GM12878 (cell line): Measurements from ENCODE around the gene SNX13. TPM values are rescaled to one million over a fixed set of nuclear protein-coding genes. Genes with fewer than 3 reads are reported as not detected.

Experiments used
- ATAC-seq: fragments of 200-7000 bp; cut with Tn5 transposase; 3 replicates; pipeline ENCODE4 v1.9.1; 2020; ENCODE audit warnings: mild to moderate bottlenecking, moderate library complexity
- BruUV-seq: library from RNA; stranded (reverse); fragments of 400-500 nt; replicated peaks from 2 replicates; lab custom pipeline; 2021; lab: Mats Ljungman, UMichigan
- CTCF ChIA-PET: fragments of 300-600 bp; sonication (Branson Sonifier 250); formaldehyde crosslinking; extraction: SDS; loops from one replicate; lab custom pipeline; 2021; ENCODE audit warnings: inconsistent platforms; lab: Yijun Ruan, JAX
- POLR2A ChIA-PET: fragments of 350-600 bp; formaldehyde crosslinking; extraction: SDS; loops from one replicate; lab custom pipeline; 2021; ENCODE audit warnings: inconsistent platforms; lab: Charles Lee
- RAD21 ChIA-PET: fragments of 300-600 bp; sonication (Branson Sonifier 250); formaldehyde crosslinking; loops from one replicate; lab custom pipeline; 2023; ENCODE audit warnings: antibody characterized with exemption; ENCODE audit not compliant: unreplicated experiment; lab: Charles Lee
- SMC1A ChIA-PET: fragments of 300-600 bp; sonication (Branson Sonifier 250); formaldehyde crosslinking; loops from one replicate; lab custom pipeline; 2023; ENCODE audit not compliant: unreplicated experiment, uncharacterized antibody; lab: Charles Lee
- DNase-seq: peaks from one replicate; pipeline ENCODE4 v3.0.0-alpha.2; 2011; ENCODE audit warnings: low read depth, low spot score
- FAIRE-seq: peaks from 3 replicates; lab custom pipeline; 2011; peaks lifted over from hg19 to GRCh38; lab: Jason Lieb, UNC
- H2AFZ ChIP-seq: 2 replicates; pipeline ENCODE4 v1.6.0; 2011; ENCODE audit warnings: low read depth, low read length, control low read depth; ENCODE audit not compliant: control insufficient read depth
- H3K27ac ChIP-seq: 2 replicates; pipeline ENCODE4 v1.5.1; 2011; ENCODE audit warnings: control low read depth; ENCODE audit not compliant: control insufficient read depth, insufficient read depth
- H3K27me3 ChIP-seq, 2 experiments: replicated peaks in 1 of 2; 2 replicates each; pipeline versions ENCODE4 v1.6.0 to v1.6.1; 2011; ENCODE audit warnings: low read length in 1 of 2; ENCODE audit not compliant: control insufficient read depth in 2 of 2, insufficient read depth in 2 of 2
- H3K36me3 ChIP-seq, 2 experiments: 2 replicates each; pipeline ENCODE4 v1.5.1; 2011; ENCODE audit warnings: low read length in 1 of 2; ENCODE audit not compliant: control insufficient read depth in 2 of 2, insufficient read depth in 2 of 2
- H3K4me1 ChIP-seq: 2 replicates; pipeline ENCODE4 v1.6.1; 2011; ENCODE audit warnings: mild to moderate bottlenecking, low read length, moderate library complexity, mixed read lengths; ENCODE audit not compliant: control insufficient read depth, insufficient read depth
- H3K4me2 ChIP-seq: 2 replicates; pipeline ENCODE4 v1.6.0; 2011; ENCODE audit warnings: control low read depth; ENCODE audit not compliant: control insufficient read depth, insufficient read depth
- H3K4me3 ChIP-seq: fragments of 200-600 bp; sonication (generic); 2 replicates; pipeline ENCODE4 v1.5.1; 2016
- H3K79me2 ChIP-seq: 2 replicates; pipeline ENCODE4 v1.6.0; 2011; ENCODE audit warnings: low read length; ENCODE audit not compliant: control insufficient read depth, insufficient read depth
- H3K9ac ChIP-seq: 2 replicates; pipeline ENCODE4 v1.8.0; 2011; ENCODE audit warnings: low read length, control low read depth, mixed read lengths; ENCODE audit not compliant: control insufficient read depth, insufficient read depth
- H3K9me3 ChIP-seq: replicated peaks from 3 replicates; pipeline ENCODE4 v1.5.1; 2011; ENCODE audit warnings: mild to moderate bottlenecking, low read length; ENCODE audit not compliant: control insufficient read depth, insufficient read depth
- H4K20me1 ChIP-seq: 2 replicates; pipeline ENCODE4 v1.6.0; 2011; ENCODE audit not compliant: control insufficient read depth, insufficient read depth
- ASH2L ChIP-seq: fragments of 300-600, 200-600 bp; sonication (generic); IDR thresholded peaks from 2 replicates; pipeline ENCODE4 v1.6.1; 2017; ENCODE audit warnings: low read depth, mild to moderate bottlenecking, borderline replicate concordance
- CBX5 ChIP-seq: sonication (generic); IDR thresholded peaks from 2 replicates; pipeline ENCODE4 v1.6.1; 2016; ENCODE audit warnings: low read depth, moderate library complexity, mild to moderate bottlenecking, inconsistent platforms
- FOXK2 ChIP-seq: fragments of 450-650 bp; IDR thresholded peaks from 2 replicates; pipeline ENCODE4 v1.6.1; 2017; ENCODE audit warnings: mild to moderate bottlenecking, moderate library complexity
- GABPA ChIP-seq: IDR thresholded peaks from 2 replicates; pipeline ENCODE4 v1.6.1; 2014; ENCODE audit warnings: antibody characterized with exemption, low read depth, mild to moderate bottlenecking, inconsistent platforms
- IRF4 ChIP-seq: IDR thresholded peaks from 2 replicates; pipeline ENCODE4 v1.6.1; 2011; ENCODE audit warnings: low read depth, low read length
- MTA2 ChIP-seq: fragments of 450-650 bp; IDR thresholded peaks from 2 replicates; pipeline ENCODE4 v1.6.1; 2016; ENCODE audit warnings: low read depth, mild to moderate bottlenecking, moderate library complexity
- NFXL1 ChIP-seq: fragments of 450-650 bp; IDR thresholded peaks from 2 replicates; pipeline ENCODE4 v1.6.1; 2017; ENCODE audit warnings: antibody characterized with exemption, mild to moderate bottlenecking, borderline replicate concordance
- NR2C1 ChIP-seq: fragments of 450-650 bp; IDR thresholded peaks from 2 replicates; pipeline ENCODE4 v1.6.1; 2017; ENCODE audit warnings: antibody characterized with exemption, mild to moderate bottlenecking, moderate library complexity
- RFX5 ChIP-seq: IDR thresholded peaks from 2 replicates; pipeline ENCODE4 v1.6.1; 2011; ENCODE audit warnings: low read depth, low read length, improper control_type of control experiment
- SMAD1 ChIP-seq: fragments of 450-650 bp; IDR thresholded peaks from 2 replicates; pipeline ENCODE4 v1.6.1; 2018; ENCODE audit warnings: mild to moderate bottlenecking, low read depth; ENCODE audit not compliant: partially characterized antibody
- SMAD5 ChIP-seq: IDR thresholded peaks from 2 replicates; pipeline ENCODE4 v1.6.1; 2016; ENCODE audit warnings: antibody characterized with exemption, low read depth
- SMC3 ChIP-seq: IDR thresholded peaks from 2 replicates; pipeline ENCODE4 v1.6.1; 2011; ENCODE audit warnings: low read length, improper control_type of control experiment, borderline replicate concordance
- SUZ12 ChIP-seq: fragments of 200-600 bp; sonication (generic); IDR thresholded peaks from one replicate; pipeline ENCODE4 v1.6.1; 2018; ENCODE audit warnings: antibody characterized with exemption, mild to moderate bottlenecking; ENCODE audit not compliant: unreplicated experiment
- WGBS: methylation state at CpG from one replicate; pipeline ENCODE4 v1.1.6; 2016; ENCODE audit warnings: low lambda C conversion rate; ENCODE audit not compliant: insufficient replicate concordance, insufficient coverage; ENCODE audit errors: missing lambda C conversion rate; 5-methylcytosine and 5-hydroxymethylcytosine counted together
- in situ Hi-C: fragments of 300-500 bp; cut with MboI; formaldehyde crosslinking; loops from 9 replicates; pipeline ENCODE4 v1.14.3; 2018; ENCODE audit warnings: mixed read lengths
- intact Hi-C: fragments of 100-400 bp; cut with micrococcal nuclease; formaldehyde crosslinking; loops from one replicate; pipeline ENCODE4 v1.14.2; 2022; ENCODE audit not compliant: unreplicated experiment
- polyA plus RNA-seq, 11 experiments: library from polyadenylated mRNA; depleted of rRNA in 4 of 11; unstranded in 6 of 11; stranded (reverse) in 5 of 11; fragments of >200 nt; fragmentation: Nextera tagmentation in 4 of 11; fragmentation: Illumina TruSeq in 1 of 11; extraction: Ambion mirVana in 4 of 11; extraction: Trizol in 1 of 11; gene quantifications; 1 replicate in 1 of 11; 2 replicates in 10 of 11; pipeline versions ENCODE4 v1.2.1 to v1.2.3, GENCODE V29; 2011 to 2016; ENCODE audit warnings: inconsistent platforms in 2 of 11, missing spikeins in 2 of 11, low read depth in 1 of 11
- total RNA-seq, 4 experiments: library from RNA; depleted of rRNA in 3 of 4; stranded (reverse); fragments of >200 nt in 3 of 4; fragmentation: Illumina TruSeq in 1 of 4; extraction: Trizol in 1 of 4; gene quantifications; 2 replicates each; pipeline versions ENCODE4 v1.2.1 to v1.2.3, GENCODE V29; 2013 to 2021
- TF ChIP-seq, protein P1 (sequence below): fragments of 450-650 bp; IDR thresholded peaks from 2 replicates; pipeline ENCODE4 v1.6.1; 2016; ENCODE audit warnings: mild to moderate bottlenecking, moderate library complexity, borderline replicate concordance
- TF ChIP-seq, protein P2 (sequence below): fragments of 450-650 bp; formaldehyde crosslinking; IDR thresholded peaks from 2 replicates; pipeline ENCODE4 v1.4.0; 2020; ENCODE audit warnings: mild to moderate bottlenecking, moderate library complexity
- TF ChIP-seq, protein P3 (sequence below): fragments of 450-650 bp; IDR thresholded peaks from 2 replicates; pipeline ENCODE4 v1.6.1; 2018; ENCODE audit warnings: mild to moderate bottlenecking, low read depth, moderate library complexity; ENCODE audit not compliant: partially characterized antibody

Gene SNX13
- total and polyA plus RNA-seq, 10 of the 15 experiments (the other 5 are each of a cell fraction or from before 2014, with no cell fraction given), result 2.2 to 17.1 (median 11.9) TPM

DNA sequence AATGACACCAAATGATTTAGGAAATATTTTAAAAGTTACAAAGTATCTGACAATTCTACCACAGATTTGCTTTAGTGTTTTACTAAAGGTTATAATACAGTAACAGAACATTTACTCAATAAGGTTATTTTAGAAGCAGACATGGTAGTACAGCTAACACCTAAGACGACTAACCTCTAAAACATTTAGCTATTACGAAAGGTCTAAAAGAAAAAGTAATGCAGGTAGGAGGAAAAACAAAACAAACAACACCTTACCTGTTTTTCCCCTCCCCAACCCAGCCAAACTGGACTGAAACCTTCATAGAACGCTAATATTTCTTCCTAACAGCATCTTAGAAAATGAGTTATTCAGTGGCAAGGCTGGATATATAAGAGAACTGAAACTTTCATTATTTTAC lies 111.3 kb downstream of the SNX13 start:
- H3K27me3 ChIP-seq, result no peaks in the 10 kb centered on the region
- H3K4me1 ChIP-seq, result no peaks in the 10 kb centered on the region
- no peak for FAIRE-seq
- no peak overlapping the region for H3K4me2 ChIP-seq
- BruUV-seq, result no TSS peak
- ChIA-PET SMC1A (no interaction called here), RAD21 (no interaction called here), POLR2A (no interaction called here), CTCF (no interaction called here)
- H3K36me3 ChIP-seq, result no peaks in the 10 kb centered on the region
- WGBS, result 100% methylated on average over 3 of the region's 3 CpGs
- H3K9me3 ChIP-seq, result no peaks in the 10 kb centered on the region
- no peaks in the 10 kb centered on the region for H4K20me1 ChIP-seq
- intact Hi-C loops, result no loop called here
- DNase-seq, result no peak
- in situ Hi-C loops, result no loop called here
- H2AFZ ChIP-seq, result no peak overlapping the region
- no peak overlapping the region for H3K9ac ChIP-seq
- ATAC-seq, result no peak
- no peak overlapping the region for H3K4me3 ChIP-seq
- no peaks in the 10 kb centered on the region for H3K79me2 ChIP-seq
- H3K27ac ChIP-seq, result no peak overlapping the region
- TF ChIP-seq RFX5, result no peak
- TF ChIP-seq, protein P1, sequence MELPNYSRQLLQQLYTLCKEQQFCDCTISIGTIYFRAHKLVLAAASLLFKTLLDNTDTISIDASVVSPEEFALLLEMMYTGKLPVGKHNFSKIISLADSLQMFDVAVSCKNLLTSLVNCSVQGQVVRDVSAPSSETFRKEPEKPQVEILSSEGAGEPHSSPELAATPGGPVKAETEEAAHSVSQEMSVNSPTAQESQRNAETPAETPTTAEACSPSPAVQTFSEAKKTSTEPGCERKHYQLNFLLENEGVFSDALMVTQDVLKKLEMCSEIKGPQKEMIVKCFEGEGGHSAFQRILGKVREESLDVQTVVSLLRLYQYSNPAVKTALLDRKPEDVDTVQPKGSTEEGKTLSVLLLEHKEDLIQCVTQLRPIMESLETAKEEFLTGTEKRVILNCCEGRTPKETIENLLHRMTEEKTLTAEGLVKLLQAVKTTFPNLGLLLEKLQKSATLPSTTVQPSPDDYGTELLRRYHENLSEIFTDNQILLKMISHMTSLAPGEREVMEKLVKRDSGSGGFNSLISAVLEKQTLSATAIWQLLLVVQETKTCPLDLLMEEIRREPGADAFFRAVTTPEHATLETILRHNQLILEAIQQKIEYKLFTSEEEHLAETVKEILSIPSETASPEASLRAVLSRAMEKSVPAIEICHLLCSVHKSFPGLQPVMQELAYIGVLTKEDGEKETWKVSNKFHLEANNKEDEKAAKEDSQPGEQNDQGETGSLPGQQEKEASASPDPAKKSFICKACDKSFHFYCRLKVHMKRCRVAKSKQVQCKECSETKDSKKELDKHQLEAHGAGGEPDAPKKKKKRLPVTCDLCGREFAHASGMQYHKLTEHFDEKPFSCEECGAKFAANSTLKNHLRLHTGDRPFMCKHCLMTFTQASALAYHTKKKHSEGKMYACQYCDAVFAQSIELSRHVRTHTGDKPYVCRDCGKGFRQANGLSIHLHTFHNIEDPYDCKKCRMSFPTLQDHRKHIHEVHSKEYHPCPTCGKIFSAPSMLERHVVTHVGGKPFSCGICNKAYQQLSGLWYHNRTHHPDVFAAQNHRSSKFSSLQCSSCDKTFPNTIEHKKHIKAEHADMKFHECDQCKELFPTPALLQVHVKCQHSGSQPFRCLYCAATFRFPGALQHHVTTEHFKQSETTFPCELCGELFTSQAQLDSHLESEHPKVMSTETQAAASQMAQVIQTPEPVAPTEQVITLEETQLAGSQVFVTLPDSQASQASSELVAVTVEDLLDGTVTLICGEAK, result no peak
- TF ChIP-seq SMAD1, result no peak
- no peak for TF ChIP-seq MTA2
- no peak for TF ChIP-seq ASH2L
- no peak for TF ChIP-seq SUZ12
- no peak for TF ChIP-seq CBX5
- TF ChIP-seq GABPA, result no peak
- no peak for TF ChIP-seq SMAD5
- no peak for TF ChIP-seq NR2C1
- TF ChIP-seq IRF4, result no peak
- no peak for TF ChIP-seq FOXK2
- TF ChIP-seq, protein P2, sequence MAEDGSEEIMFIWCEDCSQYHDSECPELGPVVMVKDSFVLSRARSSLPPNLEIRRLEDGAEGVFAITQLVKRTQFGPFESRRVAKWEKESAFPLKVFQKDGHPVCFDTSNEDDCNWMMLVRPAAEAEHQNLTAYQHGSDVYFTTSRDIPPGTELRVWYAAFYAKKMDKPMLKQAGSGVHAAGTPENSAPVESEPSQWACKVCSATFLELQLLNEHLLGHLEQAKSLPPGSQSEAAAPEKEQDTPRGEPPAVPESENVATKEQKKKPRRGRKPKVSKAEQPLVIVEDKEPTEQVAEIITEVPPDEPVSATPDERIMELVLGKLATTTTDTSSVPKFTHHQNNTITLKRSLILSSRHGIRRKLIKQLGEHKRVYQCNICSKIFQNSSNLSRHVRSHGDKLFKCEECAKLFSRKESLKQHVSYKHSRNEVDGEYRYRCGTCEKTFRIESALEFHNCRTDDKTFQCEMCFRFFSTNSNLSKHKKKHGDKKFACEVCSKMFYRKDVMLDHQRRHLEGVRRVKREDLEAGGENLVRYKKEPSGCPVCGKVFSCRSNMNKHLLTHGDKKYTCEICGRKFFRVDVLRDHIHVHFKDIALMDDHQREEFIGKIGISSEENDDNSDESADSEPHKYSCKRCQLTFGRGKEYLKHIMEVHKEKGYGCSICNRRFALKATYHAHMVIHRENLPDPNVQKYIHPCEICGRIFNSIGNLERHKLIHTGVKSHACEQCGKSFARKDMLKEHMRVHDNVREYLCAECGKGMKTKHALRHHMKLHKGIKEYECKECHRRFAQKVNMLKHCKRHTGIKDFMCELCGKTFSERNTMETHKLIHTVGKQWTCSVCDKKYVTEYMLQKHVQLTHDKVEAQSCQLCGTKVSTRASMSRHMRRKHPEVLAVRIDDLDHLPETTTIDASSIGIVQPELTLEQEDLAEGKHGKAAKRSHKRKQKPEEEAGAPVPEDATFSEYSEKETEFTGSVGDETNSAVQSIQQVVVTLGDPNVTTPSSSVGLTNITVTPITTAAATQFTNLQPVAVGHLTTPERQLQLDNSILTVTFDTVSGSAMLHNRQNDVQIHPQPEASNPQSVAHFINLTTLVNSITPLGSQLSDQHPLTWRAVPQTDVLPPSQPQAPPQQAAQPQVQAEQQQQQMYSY, result no peak
- no peak for TF ChIP-seq NFXL1
- TF ChIP-seq, protein P3, sequence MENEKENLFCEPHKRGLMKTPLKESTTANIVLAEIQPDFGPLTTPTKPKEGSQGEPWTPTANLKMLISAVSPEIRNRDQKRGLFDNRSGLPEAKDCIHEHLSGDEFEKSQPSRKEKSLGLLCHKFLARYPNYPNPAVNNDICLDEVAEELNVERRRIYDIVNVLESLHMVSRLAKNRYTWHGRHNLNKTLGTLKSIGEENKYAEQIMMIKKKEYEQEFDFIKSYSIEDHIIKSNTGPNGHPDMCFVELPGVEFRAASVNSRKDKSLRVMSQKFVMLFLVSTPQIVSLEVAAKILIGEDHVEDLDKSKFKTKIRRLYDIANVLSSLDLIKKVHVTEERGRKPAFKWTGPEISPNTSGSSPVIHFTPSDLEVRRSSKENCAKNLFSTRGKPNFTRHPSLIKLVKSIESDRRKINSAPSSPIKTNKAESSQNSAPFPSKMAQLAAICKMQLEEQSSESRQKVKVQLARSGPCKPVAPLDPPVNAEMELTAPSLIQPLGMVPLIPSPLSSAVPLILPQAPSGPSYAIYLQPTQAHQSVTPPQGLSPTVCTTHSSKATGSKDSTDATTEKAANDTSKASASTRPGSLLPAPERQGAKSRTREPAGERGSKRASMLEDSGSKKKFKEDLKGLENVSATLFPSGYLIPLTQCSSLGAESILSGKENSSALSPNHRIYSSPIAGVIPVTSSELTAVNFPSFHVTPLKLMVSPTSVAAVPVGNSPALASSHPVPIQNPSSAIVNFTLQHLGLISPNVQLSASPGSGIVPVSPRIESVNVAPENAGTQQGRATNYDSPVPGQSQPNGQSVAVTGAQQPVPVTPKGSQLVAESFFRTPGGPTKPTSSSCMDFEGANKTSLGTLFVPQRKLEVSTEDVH, result no peak
- no peak for TF ChIP-seq SMC3
